PC-3 (cell line): ENCODE measurements around the gene SRI.

Experiments
- CTCF ChIP-seq: fragments of 300-600 bp; sonication (generic); conservative IDR thresholded peaks from 2 replicates; pipeline ENCODE4 v1.5.1; 2017; ENCODE audit warnings: antibody characterized with exemption, low read depth, mild to moderate bottlenecking, low read length
- EZH2 ChIP-seq: fragments of 300-600 bp; sonication (generic); IDR thresholded peaks from one replicate; pipeline ENCODE4 v1.6.1; 2017; ENCODE audit warnings: antibody characterized with exemption, mild to moderate bottlenecking, low read length; ENCODE audit not compliant: unreplicated experiment
- EZH2phosphoT487 ChIP-seq: fragments of 300-600 bp; sonication (generic); IDR thresholded peaks from 2 replicates; pipeline ENCODE4 v1.6.1; 2018; ENCODE audit warnings: mild to moderate bottlenecking, antibody characterized with exemption, low read length, borderline replicate concordance

DNA sequence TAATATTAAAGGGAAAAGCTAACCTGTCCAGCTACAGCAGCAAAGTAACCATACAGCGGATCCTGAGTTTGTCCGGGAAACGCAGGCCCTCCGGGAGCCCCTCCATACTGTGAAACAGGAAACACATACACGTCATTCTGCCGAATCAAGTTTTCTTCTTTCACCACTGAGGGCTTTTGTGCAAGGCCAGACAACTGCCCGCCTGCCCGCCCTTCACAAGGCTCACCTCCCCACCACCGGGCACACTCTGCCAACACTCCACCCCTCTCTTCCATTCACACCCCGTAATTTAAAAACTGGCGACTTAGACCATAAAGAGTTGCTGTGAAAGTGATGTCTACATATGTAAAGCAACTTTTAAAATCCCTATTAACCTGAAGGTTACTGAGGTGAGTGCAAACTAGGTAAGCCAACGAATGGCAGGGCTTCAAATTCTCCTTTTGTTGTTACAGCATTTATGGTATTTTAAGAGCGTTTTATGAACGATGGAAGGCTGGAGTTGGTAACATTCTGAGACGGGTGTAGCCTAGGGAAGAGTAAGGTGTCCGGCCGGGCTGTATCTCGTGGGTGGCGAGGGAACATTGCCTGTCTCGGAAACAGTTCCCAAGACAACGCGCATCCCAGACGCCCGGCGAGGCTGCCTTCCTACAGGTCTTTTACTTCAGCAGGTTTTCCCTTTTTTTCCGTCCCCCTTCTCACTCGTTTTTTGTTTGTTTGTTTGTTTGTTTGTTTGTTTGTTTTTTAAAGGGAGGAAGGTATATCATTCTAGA is 817 bp downstream of the SRI start:
- TF ChIP-seq EZH2 (no peak), CTCF (no peak), EZH2phosphoT487 (no peak)
